ENCODE measurements around the gene SMCO3. TPM values are rescaled to one million over a fixed set of nuclear protein-coding genes. Genes with fewer than 3 reads are reported as not detected.
A peak's percentile ranks its signal among the peaks of the same experiment; 100 is the strongest.

The SMCO3 gene
- polyA plus RNA-seq, 2 of the 4 experiments (the other 2 are of a cell fraction), result 0.06 TPM; not detected in 1

GRCh38 chr12:14841761-14842160 lies 27.8 kb upstream of the SMCO3 start (continued):
- TF ChIP-seq, protein P1, sequence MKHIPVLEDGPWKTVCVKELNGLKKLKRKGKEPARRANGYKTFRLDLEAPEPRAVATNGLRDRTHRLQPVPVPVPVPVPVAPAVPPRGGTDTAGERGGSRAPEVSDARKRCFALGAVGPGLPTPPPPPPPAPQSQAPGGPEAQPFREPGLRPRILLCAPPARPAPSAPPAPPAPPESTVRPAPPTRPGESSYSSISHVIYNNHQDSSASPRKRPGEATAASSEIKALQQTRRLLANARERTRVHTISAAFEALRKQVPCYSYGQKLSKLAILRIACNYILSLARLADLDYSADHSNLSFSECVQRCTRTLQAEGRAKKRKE (CRISPR knock-in tag; IDR thresholded peaks at IDR 0.05; ENCODE audit: low read depth), result no peak
- TF ChIP-seq MAFK (IDR thresholded peaks at IDR 0.05; ENCODE audit: partially characterized antibody), result no peak

DNA sequence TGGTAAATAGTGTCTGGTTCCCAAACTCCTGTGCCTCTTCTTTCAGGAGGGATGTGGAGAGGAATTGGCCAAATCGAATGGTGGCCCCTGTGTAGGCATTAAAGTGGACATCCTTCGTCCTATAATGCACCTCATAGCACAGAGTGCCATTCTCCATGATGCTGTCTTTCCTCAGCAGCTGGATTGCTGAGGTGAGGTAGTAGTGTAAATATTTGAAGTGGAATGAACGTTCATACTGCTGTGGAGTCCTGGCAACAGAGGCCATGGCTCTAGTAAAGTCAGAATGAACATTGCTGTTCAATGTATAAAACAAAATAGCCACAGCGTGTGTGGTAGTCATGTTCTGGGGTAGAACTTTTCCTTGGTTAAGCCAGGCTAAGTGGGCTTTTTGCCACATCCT lies 26.6 kb upstream of the SMCO3 start:
- no peak for FAIRE-seq
- POLR2A ChIA-PET, result no interaction called here
- CTCF ChIA-PET, result interaction anchor here (1.0 to 2.7 kb wide), 3 partner anchors 29 to 155 kb away, joined by 3 to 12 read pairs (median 3); partner anchors contain the start of genes C12orf60 and WBP11
- Histone ChIP-seq H3K27ac (peak overlapping the region; percentile 80 to 86), H3K4me3 (no peak overlapping the region), H3K9me3 (peaks cover 11% of the 10 kb centered on the region; the same call in 2 of the 3 replicates), H3K4me2 (peak overlapping the region; percentile 65; the same call in 2 of the 3 replicates), H3K4me1 (peaks cover 53% of the 10 kb centered on the region)
- TF ChIP-seq KDM1A (IDR thresholded peaks at IDR 0.05; ENCODE audit: low read depth) (no peak), CEBPB (IDR thresholded peaks at IDR 0.05) (no peak), CBX8 (IDR thresholded peaks at IDR 0.05) (no peak), RAD21 (conservative IDR thresholded peaks at IDR 0.05 in 1 of 2, IDR thresholded peaks at IDR 0.05 in 1 of 2) (no peak), NPAS2 (CRISPR knock-in tag; IDR thresholded peaks at IDR 0.05; ENCODE audit: borderline replicate concordance) (no peak), CHD2 (IDR thresholded peaks at IDR 0.05; ENCODE audit: low read length, partially characterized antibody) (no peak)
- TF ChIP-seq, protein P2, sequence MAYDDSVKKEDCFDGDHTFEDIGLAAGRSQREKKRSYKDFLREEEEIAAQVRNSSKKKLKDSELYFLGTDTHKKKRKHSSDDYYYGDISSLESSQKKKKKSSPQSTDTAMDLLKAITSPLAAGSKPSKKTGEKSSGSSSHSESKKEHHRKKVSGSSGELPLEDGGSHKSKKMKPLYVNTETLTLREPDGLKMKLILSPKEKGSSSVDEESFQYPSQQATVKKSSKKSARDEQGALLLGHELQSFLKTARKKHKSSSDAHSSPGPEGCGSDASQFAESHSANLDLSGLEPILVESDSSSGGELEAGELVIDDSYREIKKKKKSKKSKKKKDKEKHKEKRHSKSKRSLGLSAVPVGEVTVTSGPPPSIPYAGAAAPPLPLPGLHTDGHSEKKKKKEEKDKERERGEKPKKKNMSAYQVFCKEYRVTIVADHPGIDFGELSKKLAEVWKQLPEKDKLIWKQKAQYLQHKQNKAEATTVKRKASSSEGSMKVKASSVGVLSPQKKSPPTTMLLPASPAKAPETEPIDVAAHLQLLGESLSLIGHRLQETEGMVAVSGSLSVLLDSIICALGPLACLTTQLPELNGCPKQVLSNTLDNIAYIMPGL (CRISPR knock-in tag; IDR thresholded peaks at IDR 0.05; ENCODE audit: borderline replicate concordance), result no peak
- WGBS (ENCODE audit: missing lambda C conversion rate), result 49% methylated on average over 4 of the region's 4 CpGs
- no peak for ATAC-seq
- DNase-seq (ENCODE audit: low read depth in 1 of 2, low spot score in 1 of 2), result no peak

- TF ChIP-seq RAD21 (conservative IDR thresholded peaks at IDR 0.05 in 1 of 2, IDR thresholded peaks at IDR 0.05 in 1 of 2), result no peak
- no peak for TF ChIP-seq EHMT2 (IDR thresholded peaks at IDR 0.05; ENCODE audit: low read depth)
- TF ChIP-seq TFCP2L1 (CRISPR knock-in tag; IDR thresholded peaks at IDR 0.05), result no peak
- TF ChIP-seq REST (IDR thresholded peaks at IDR 0.05), result no peak
- no peak for TF ChIP-seq NFE2L2 (conservative IDR thresholded peaks at IDR 0.05; ENCODE audit: low read length)
- TF ChIP-seq TP53 (CRISPR knock-in tag; IDR thresholded peaks at IDR 0.05), result no peak
- no peak for TF ChIP-seq SMC3 (IDR thresholded peaks at IDR 0.05)
- TF ChIP-seq KDM1A (IDR thresholded peaks at IDR 0.05; ENCODE audit: low read depth), result no peak
- no peak for TF ChIP-seq POLR2A (IDR thresholded peaks at IDR 0.05; ENCODE audit: low read length)
- Histone ChIP-seq H3K4me1 (peaks cover 67% of the 10 kb centered on the region), H3K9me3 (peaks cover 11% of the 10 kb centered on the region; the same call in 2 of the 3 replicates), H3K4me2 (no peak overlapping the region), H3K27ac (peak overlapping the region; percentile 80 to 90; a peak in 5 of 6 replicates), H3K4me3 (no peak overlapping the region)
- ChIA-PET POLR2A (no interaction called here), CTCF (interaction anchor here (2.7 kb wide), 1 partner anchor 28 kb away, joined by 12 read pairs; no protein-coding TSS in a partner anchor)
- FAIRE-seq (no peak), ATAC-seq (no peak), DNase-seq (ENCODE audit: low read depth in 1 of 2, low spot score in 1 of 2) (no peak)
- 92% methylated on average over 1 of the region's 1 CpG for WGBS (ENCODE audit: missing lambda C conversion rate)
Measured at GRCh38 chr12:14839262-14839661, 25.3 kb upstream of the SMCO3 start.

Data from A549 (cell line).